Caco-2 (cell line): ENCODE measurements around the gene THSD7A. TPM values are rescaled to one million over a fixed set of nuclear protein-coding genes. Genes with fewer than 3 reads are reported as not detected.

ENCODE experiments used
- BruUV-seq: library from RNA; stranded (reverse); fragments of 400-500 nt; replicated peaks from 2 replicates; lab custom pipeline; 2021; lab: Mats Ljungman, UMichigan
- CTCF ChIA-PET: fragments of 300-600 bp; sonication (Branson Sonifier 250); formaldehyde crosslinking; loops from one replicate; lab custom pipeline; 2022; ENCODE audit warnings: antibody characterized with exemption; lab: Charles Lee
- POLR2A ChIA-PET: fragments of 300-600 bp; sonication (Branson Sonifier 250); formaldehyde crosslinking; loops from one replicate; lab custom pipeline; 2022; ENCODE audit warnings: antibody characterized with exemption; lab: Charles Lee
- DNase-seq, 2 experiments: peaks; one replicate each; pipeline versions ENCODE4 v3.0.0 to v3.0.0-alpha.2; 2020 to 2022
- H3K27me3 ChIP-seq: replicated peaks from 2 replicates; pipeline ENCODE4 v1.6.0; 2011; ENCODE audit warnings: low read length; ENCODE audit not compliant: control insufficient read depth, insufficient read depth
- H3K36me3 ChIP-seq: 2 replicates; pipeline ENCODE4 v1.5.1; 2011; ENCODE audit warnings: low read length; ENCODE audit not compliant: control insufficient read depth, insufficient read depth
- H3K4me1 ChIP-seq: fragments of 250-450 bp; sonication (Bioruptor Pico); 2 replicates; pipeline ENCODE4 v1.5.1; 2020; ENCODE audit warnings: mild to moderate bottlenecking
- H3K4me3 ChIP-seq: 2 replicates; pipeline ENCODE4 v1.5.1; 2011; ENCODE audit warnings: low read depth, mild to moderate bottlenecking, control low read depth, low read length
- H3K9me3 ChIP-seq: fragments of 250-450 bp; sonication (Bioruptor Pico); 2 replicates; pipeline ENCODE4 v1.5.1; 2020; ENCODE audit warnings: mild to moderate bottlenecking, moderate library complexity
- H3K27ac Mint-ChIP-seq: one replicate; pipeline ENCODE4 v1.8.0; 2022; ENCODE audit warnings: mixed read lengths; ENCODE audit not compliant: unreplicated experiment
- H3K27me3 Mint-ChIP-seq: one replicate; pipeline ENCODE4 v1.8.0; 2022; ENCODE audit warnings: mixed read lengths; ENCODE audit not compliant: insufficient read depth, unreplicated experiment
- H3K36me3 Mint-ChIP-seq: one replicate; pipeline ENCODE4 v1.8.0; 2022; ENCODE audit warnings: mild to moderate bottlenecking, mixed read lengths; ENCODE audit not compliant: insufficient read depth, unreplicated experiment
- H3K4me1 Mint-ChIP-seq: one replicate; pipeline ENCODE4 v1.8.0; 2022; ENCODE audit warnings: low read depth, mixed read lengths; ENCODE audit not compliant: unreplicated experiment
- H3K4me3 Mint-ChIP-seq: one replicate; pipeline ENCODE4 v1.8.0; 2022; ENCODE audit warnings: mild to moderate bottlenecking, moderate library complexity, mixed read lengths; ENCODE audit not compliant: unreplicated experiment
- H3K9me3 Mint-ChIP-seq: one replicate; pipeline ENCODE4 v1.8.0; 2022; ENCODE audit warnings: mixed read lengths; ENCODE audit not compliant: unreplicated experiment
- CTCF ChIP-seq, 2 experiments: fragments of 200-600 bp in 1 of 2; IDR thresholded peaks; 1 replicate in 1 of 2; 2 replicates in 1 of 2; pipeline versions ENCODE4 v1.5.1 to v1.8.0; 2011 to 2022; ENCODE audit warnings: antibody characterized with exemption in 1 of 2, control low read depth in 1 of 2, inconsistent platforms in 1 of 2, low read depth in 1 of 2, low read length in 1 of 2, mild to moderate bottlenecking in 1 of 2, moderate library complexity in 1 of 2; ENCODE audit not compliant: insufficient read depth in 1 of 2, severe bottlenecking in 1 of 2, unreplicated experiment in 1 of 2
- intact Hi-C: fragments of 100-400 bp; cut with micrococcal nuclease; formaldehyde crosslinking; loops from one replicate; pipeline ENCODE4 v1.10.0; 2022; ENCODE audit not compliant: unreplicated experiment
- total RNA-seq: library from RNA; stranded (reverse); gene quantifications from 2 replicates; pipeline ENCODE4 v1.2.3, GENCODE V29; 2022

The THSD7A gene
- total RNA-seq, 1 experiment from 2014 or later = 0.05 TPM

DNA sequence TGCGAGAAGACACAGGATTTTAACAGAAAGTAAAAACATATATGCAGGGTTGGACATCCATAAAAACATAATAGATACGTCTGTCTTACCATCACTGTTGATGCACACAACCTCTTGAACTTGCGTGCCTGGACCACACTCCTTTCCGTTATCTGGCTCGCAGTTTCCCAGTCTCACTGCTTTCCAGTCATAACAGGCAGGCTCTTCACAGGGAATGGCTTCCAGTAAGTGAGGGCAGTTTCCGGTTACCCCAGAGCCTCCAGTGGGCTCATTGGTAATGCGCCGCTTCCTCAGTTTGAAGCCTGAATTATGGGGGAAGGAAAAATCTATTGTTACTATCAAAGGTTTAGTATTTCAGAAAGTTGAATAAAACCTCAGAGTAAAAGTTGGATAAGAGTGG lies 290.7 kb downstream of the THSD7A start:
- DNase-seq = no peak
- POLR2A ChIA-PET = no interaction called here
- Mint-ChIP-seq H3K4me1 (no peaks in the 10 kb centered on the region), H3K27me3 (no peaks in the 10 kb centered on the region), H3K36me3 (no peaks in the 10 kb centered on the region), H3K27ac (no peak overlapping the region), H3K4me3 (no peak overlapping the region), H3K9me3 (no peaks in the 10 kb centered on the region)
- no peak overlapping the region for H3K4me3 ChIP-seq
- H3K27me3 ChIP-seq = no peaks in the 10 kb centered on the region
- no peaks in the 10 kb centered on the region for H3K36me3 ChIP-seq
- CTCF ChIA-PET = no interaction called here
- no peaks in the 10 kb centered on the region for H3K9me3 ChIP-seq
- intact Hi-C loops = no loop called here
- no peak for TF ChIP-seq CTCF (IDR thresholded peaks at IDR 0.05; ENCODE audit: insufficient read depth in 1 of 2, low read depth in 1 of 2, low read length in 1 of 2, severe bottlenecking in 1 of 2, unreplicated experiment in 1 of 2)
- H3K4me1 ChIP-seq = no peaks in the 10 kb centered on the region
- no TSS peak for BruUV-seq

GRCh38 chr7:11540271-11540761 lies 291.7 kb downstream of the THSD7A start:
- Mint-ChIP-seq H3K27me3 (no peaks in the 10 kb centered on the region), H3K4me3 (no peak overlapping the region), H3K36me3 (no peaks in the 10 kb centered on the region), H3K9me3 (no peaks in the 10 kb centered on the region), H3K27ac (no peak overlapping the region), H3K4me1 (no peaks in the 10 kb centered on the region)
- CTCF ChIA-PET = no interaction called here
- H3K4me3 ChIP-seq = no peak overlapping the region
- no peaks in the 10 kb centered on the region for H3K36me3 ChIP-seq
- no TSS peak for BruUV-seq
- no peaks in the 10 kb centered on the region for H3K9me3 ChIP-seq
- H3K27me3 ChIP-seq = no peaks in the 10 kb centered on the region
- POLR2A ChIA-PET = no interaction called here
- no peaks in the 10 kb centered on the region for H3K4me1 ChIP-seq
- intact Hi-C loops = no loop called here
- no peak for DNase-seq
- TF ChIP-seq CTCF (IDR thresholded peaks at IDR 0.05; ENCODE audit: insufficient read depth in 1 of 2, low read depth in 1 of 2, low read length in 1 of 2, severe bottlenecking in 1 of 2, unreplicated experiment in 1 of 2) = no peak

DNA sequence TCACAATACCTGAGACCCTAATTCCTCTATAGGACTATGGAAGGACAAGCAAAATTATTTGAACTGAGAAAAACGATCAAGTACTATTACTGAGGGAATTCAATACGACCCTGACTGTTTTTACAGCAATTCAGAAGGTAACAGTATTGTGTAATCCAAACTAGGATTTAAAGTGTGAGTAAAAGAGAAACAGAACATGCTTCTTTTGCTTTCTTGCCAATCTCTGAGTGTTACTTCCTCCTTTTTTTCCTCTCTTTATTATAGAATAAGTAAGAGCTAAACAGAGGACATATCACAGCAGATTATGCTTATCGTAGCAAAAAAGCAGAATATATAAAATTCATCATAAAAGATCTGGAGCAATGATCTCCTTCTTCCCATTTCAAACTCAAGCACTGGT lies 292.1 kb downstream of the THSD7A start:
- Mint-ChIP-seq H3K27me3 (no peaks in the 10 kb centered on the region), H3K36me3 (no peaks in the 10 kb centered on the region), H3K27ac (no peak overlapping the region), H3K4me3 (no peak overlapping the region), H3K4me1 (no peaks in the 10 kb centered on the region), H3K9me3 (no peaks in the 10 kb centered on the region)
- no peak for TF ChIP-seq CTCF (IDR thresholded peaks at IDR 0.05; ENCODE audit: insufficient read depth in 1 of 2, low read depth in 1 of 2, low read length in 1 of 2, severe bottlenecking in 1 of 2, unreplicated experiment in 1 of 2)
- no peaks in the 10 kb centered on the region for H3K36me3 ChIP-seq
- no peak overlapping the region for H3K4me3 ChIP-seq
- intact Hi-C loops = no loop called here
- no peak for DNase-seq
- H3K4me1 ChIP-seq = no peaks in the 10 kb centered on the region
- H3K9me3 ChIP-seq = no peaks in the 10 kb centered on the region
- CTCF ChIA-PET = no interaction called here
- no TSS peak for BruUV-seq
- POLR2A ChIA-PET = no interaction called here
- no peaks in the 10 kb centered on the region for H3K27me3 ChIP-seq
